GM15510 (cell line): ENCODE results near the gene IL20RB.

ENCODE experiments used
- POLR2A ChIP-seq: IDR thresholded peaks from 3 replicates; pipeline ENCODE4 v1.6.1; 2011; ENCODE audit warnings: borderline replicate concordance; ENCODE audit not compliant: insufficient read length; ENCODE audit errors: extremely low read depth

The IL20RB gene

DNA sequence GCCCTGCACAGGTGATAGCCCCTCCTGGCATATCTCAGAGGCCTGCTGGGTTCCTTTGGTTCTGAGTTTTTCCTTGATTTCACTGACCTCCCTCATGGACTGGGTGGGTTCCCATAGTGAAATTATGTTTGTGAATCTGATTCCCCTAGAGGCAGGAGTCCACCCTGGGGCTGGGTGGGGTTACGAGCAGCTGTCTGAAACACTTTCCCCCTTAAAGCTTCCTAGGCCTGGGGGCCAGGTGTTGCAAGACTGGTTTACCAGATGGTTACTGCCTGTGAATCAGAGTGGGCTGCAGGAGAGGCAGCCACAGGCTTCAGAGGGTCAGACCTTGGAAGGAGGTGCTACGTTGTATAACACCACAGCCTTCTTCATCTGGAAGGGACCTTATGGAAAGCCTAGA is 34.3 kb downstream of the IL20RB start:
- no peak for TF ChIP-seq POLR2A

DNA sequence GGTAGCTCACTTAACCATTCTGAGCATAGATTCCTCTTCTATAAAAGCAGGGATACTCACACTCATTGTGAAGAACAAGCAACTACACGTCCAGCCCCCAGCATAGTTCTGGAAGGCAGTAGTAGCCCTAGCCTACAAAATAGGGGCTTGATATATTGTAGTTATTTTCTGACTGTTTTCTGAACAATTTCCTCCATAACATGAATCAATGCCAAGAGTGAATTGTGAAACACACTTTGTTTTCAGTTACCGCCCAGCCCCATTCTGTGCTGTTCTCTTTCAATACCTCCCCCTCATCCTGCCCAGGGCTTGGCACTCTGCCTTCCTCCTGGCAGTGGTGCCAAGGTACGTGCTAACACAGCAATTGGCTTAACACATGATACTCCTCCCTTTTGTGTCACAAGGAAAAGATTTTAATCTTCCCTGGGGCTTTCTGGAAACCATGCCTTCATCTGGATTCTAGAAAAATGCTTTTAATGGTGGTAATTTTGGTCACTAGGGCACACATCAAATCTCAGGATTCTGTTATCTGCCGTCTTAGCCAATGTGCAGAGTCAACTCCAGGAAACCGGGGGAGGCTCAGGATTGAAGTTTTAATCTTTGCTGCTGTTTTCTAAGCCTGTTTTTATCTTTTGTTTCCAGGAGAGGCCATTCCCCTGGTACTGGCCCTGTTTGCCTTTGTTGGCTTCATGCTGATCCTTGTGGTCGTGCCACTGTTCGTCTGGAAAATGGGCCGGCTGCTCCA is 37.2 kb downstream of the IL20RB start:
- TF ChIP-seq POLR2A: no peak

DNA sequence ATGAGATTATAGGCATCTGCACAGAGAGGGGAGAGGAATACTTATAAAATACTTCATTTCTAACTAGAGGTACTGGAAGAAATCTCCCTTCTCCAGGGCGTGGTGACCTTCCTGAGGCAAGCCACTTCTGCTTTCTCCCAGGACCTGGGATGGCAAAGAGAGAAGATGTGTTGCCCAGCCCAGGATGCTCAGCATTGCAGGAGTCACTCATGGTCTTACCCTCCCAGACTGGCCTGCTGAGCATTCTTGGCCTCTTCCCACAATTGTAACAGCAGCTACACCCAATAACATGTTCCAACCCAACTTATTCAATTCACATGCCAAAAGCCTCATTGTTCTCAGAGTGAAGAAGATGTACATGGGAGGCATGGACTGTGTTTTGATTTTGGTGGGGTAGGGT is 37.9 kb downstream of the IL20RB start:
- TF ChIP-seq POLR2A: no peak

DNA sequence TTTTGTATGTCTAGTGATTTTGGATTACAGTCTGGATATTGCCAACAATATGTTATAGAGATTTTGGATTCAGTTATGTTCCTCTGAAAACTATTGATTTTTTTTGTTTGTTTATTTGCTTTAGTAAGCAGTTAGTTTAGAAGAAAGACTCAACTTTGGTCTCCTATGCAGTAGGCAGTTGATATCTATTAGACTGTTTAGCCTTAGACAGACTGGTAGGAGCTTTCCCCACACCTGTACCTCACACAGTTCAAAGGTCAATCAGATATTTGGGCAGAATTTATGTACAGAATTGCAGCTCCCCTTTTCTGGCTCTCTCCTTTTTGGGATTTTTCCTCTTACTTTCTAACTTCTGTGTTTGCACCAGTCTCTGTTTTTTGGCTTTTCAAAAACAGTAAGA is 42.3 kb downstream of the IL20RB start:
- TF ChIP-seq POLR2A: no peak

DNA sequence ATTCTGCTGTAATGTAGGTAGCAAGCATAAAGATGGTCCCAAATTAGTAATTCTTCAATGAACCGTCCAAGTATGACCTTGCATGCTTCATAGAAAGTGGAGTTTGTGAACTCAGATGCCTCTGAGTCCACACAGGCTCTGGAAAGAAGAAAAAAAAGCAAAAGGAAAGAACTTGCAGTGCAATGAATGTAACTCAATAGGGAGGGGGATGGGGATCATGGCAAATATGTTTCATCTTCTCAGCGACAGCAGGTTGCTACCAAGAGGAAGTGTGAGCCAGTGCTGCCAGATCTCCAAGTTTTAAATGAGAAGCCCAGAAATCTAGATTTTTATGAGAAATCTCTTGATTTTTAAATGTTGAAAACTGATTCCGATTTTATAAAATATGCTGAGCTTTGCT is 50.3 kb downstream of the IL20RB start:
- no peak for TF ChIP-seq POLR2A

DNA sequence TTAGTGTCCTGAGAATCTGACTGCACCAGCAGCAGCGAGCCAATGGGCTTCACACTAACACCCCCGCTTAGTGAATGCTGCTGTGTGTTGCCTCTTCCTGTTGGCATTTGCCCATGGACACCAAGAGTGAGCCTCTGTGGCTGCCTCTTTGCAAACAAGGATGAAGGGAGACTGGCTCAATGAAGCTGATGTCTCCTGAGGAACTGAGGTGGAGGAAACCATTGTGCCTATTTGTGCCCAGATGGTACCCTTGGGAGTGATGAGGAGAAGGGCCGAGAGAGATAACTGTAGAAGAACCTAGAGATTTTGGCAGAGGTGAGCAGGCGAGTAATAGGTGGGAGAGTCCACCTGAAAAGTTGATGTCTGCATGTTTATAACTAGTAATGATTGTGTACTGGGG is 51.2 kb downstream of the IL20RB start:
- TF ChIP-seq POLR2A: no peak

DNA sequence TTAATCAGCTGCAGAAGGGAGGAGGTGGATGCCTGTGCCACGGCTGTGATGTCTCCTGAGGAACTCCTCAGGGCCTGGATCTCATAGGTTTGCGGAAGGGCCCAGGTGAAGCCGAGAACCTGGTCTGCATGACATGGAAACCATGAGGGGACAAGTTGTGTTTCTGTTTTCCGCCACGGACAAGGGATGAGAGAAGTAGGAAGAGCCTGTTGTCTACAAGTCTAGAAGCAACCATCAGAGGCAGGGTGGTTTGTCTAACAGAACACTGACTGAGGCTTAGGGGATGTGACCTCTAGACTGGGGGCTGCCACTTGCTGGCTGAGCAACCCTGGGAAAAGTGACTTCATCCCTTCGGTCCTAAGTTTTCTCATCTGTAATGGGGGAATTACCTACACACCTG is 52.4 kb downstream of the IL20RB start:
- TF ChIP-seq POLR2A: no peak

DNA sequence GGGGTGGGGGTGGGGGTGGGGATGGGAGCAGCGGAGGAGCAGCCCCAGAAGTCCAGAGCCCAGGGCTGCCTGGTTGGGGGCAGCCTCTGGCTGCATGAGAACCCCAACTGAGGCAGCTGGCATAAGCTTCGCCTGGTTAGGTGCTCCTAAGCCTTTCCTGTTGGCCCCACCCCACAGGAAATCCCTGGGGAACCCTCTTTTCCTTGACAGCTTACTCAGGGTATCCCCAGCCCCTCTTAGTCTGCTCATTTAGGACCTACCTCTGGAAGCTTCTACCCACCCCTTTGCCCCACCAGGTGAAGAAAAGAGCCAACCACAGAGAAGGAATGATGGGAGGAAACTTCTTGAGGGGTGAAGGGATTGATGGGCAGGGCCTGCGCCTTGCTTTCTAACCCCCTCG is 53.4 kb downstream of the IL20RB start:
- no peak for TF ChIP-seq POLR2A

DNA sequence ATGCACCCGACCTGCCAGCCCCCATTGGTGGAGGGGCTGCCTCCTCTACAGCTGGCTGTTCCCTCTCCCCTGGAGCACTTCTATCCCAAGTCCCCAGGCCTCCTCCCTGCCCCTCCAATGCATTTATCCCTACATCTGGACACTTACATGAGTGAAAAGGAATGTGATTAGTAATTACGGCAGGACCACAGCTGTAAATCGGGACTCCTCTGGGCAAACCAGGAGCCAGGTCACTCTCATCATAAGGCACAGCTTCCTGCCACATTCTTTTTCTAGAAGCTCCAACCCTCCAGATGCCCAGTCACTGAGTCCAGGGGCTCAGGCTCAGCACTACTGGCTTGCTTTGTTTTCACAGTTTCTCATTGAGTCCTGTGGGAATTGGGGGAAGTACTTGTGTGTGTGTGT is 54.3 kb downstream of the IL20RB start:
- no peak for TF ChIP-seq POLR2A

DNA sequence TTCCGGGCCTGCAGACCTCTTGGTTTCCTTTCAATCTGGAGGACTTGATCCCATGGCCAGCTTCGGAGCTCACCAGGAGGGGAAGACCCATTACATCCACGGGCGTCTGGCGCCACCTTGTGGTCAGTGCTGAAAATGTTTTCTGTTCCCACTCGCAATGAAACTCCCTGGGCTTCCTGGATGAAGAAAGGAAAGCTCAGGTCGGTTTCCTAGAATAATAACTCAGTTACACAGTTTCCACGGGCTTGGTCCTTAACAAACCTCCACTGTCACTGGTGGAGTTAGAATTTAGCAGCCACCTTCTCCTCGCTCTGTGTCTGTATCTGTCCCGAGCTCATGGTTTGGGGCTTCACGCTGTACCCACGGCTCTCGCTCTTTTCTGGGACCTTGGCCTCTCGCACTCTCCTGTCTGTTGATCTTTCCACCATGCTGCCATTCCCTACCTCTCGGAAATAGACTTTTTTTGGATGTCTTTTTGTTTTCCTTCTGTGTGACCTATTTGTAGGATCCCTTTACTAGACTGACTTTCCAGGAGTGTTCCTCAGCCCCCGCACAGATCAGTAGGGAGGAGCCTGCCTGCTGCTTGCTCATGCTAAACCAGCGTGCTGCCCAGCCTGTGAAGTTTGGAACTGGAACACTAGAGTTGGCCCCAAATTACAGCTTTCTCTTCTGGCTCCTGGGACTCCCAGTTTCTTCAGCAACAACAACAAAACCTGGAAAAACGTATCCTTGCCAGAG is 56.3 kb downstream of the IL20RB start:
- no peak for TF ChIP-seq POLR2A

DNA sequence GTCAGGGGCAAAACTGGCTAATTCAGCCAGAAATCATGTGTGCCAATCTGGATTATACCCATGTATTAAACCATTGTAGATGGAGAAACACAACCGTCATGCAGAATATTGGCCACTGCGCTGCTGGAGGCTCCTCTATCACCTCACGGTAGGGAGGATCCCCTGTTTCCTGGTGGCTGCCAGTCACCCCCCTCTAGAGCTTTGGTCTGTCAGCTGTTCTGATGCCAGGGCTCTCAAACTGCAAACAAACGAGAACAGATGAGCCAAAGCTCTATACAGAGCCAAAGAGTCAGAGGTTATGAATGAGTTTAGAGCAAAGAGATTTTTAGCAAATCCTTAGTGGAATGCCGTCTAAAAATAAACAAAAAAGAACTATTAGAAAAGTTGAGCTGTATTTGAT is 62.5 kb downstream of the IL20RB start:
- TF ChIP-seq POLR2A: no peak

DNA sequence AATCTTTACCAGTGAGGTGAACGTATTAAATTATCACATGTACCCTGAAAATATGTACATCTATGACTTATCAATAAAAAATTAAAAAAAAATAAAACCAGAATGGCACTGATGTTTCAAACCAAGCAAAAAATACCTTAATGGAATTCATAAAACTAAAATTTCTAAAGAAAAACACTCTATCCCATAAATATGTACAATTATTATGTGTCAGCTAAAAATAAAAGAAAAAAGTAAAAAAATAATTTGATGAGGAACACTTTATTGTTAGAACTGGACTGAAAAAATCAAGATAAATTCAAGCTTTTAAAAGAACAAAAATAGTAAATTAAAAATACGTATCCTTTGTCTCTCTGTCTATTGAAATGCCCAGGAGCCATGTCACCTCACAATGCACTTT is 63.1 kb downstream of the IL20RB start:
- no peak for TF ChIP-seq POLR2A

DNA sequence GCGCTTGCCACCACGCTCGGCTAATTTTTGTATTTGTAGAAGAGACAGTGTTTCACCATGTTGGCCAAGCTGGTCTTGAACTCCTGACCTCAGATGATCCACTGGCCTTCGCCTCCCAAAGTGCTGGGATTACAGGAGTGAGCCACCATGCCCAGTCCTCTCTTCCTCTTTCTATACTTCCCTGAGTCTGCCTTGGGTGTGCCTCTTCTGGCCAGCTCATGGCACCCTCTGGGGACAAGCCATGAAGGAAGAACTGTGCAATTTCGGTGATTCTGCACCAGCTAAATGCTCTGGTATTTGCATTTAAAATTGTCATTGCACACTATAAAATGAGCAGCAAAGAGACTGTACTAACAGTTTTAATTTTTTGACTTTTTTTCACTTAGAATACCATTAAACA is 66.6 kb downstream of the IL20RB start:
- TF ChIP-seq POLR2A: no peak

DNA sequence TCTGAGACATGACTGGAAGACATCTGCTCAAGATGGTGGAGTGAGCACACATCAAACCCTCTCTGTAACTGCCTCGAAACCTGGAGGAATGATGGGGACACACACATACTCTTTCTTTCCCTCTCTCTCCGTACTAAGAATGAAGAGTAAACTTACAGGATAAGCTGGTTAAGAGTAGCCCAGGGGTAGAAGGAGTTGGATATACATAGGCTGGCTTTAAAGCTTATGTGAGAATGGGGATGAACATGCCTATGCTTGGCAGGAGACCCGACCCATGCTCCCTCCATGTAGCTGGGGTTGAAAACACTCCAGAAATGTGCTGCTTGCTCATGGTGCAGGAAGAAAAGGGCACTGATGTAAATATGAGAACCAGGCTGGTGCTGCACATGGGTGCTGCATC is 68.9 kb downstream of the IL20RB start:
- TF ChIP-seq POLR2A: no peak

DNA sequence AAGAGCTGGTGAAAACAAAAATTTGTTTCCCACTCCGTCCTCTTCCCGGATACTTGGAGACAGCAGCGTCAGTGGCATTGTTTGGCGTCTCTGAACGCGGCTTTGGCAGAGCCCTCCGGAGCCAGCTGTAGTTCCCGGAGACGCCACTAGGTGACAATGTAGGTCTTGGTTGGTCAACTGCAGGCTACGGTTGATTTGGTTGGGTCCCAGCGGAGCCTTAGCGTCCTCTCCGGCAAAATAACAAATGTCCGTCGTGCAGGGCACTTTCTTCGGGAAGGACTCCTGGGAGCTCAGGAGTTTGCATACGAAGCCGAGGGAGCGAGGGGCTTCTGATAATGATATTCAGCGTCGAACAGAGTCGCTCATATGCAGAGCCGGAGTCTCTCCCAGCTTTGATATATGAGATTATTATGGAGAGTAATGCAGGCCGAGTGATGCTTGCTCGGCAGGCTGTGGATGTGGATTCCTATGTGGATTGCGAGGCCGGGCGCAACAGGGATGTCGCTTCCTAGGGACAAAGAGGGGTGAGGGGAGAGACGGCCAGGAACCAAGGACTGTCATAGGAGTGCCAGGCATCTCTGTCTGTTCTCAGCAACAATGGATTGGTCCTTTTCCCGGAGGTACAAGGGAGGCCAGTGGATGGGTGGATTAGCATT is 74.8 kb downstream of the IL20RB start:
- no peak for TF ChIP-seq POLR2A

DNA sequence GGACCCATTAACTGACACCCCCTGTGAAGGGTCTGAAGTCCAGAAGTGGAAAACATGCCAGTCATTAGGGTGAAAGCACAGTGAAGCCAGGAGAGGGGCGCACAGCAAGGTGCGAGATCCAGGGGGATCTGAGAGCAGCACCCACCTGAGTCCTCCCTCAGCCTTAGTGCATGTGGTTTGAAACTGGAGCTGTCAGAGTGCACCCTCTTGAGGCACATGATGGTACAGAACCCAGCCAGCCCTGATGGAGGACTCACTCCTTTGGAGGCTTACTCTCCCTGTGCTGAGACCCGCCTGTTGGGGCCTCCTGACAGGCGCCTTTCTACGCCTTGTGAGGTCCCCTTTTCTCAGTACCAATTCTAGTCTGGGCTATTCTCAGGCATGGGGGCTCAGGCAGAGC is 77.8 kb downstream of the IL20RB start:
- no peak for TF ChIP-seq POLR2A
